Esophagus squamous epithelium (tissue), 5 donors: Measurements from ENCODE around the gene B3GNT2. TPM values are rescaled to one million over a fixed set of nuclear protein-coding genes. Genes with fewer than 3 reads are reported as not detected.

ENCODE experiments used
- DNase-seq: peaks from one replicate; lab custom pipeline; 2025; lab: John Stamatoyannopoulos, UW
- H3K27ac ChIP-seq, 4 donors: fragments of 200-600 bp; sonication (generic); one replicate each; pipeline ENCODE4 v1.5.1; 2016 to 2019; ENCODE audit warnings: mild to moderate bottlenecking in 1 of 4
- H3K27me3 ChIP-seq, 4 donors: fragments of 200-600 bp; sonication (generic); 1 replicate in 3 of 4; 2 replicates in 1 of 4; pipeline versions ENCODE4 v1.5.1 to v1.6.0; 2017 to 2021; ENCODE audit warnings: antibody characterized with exemption in 1 of 4
- H3K36me3 ChIP-seq, 3 donors: fragments of 200-600 bp; sonication (generic); one replicate each; pipeline ENCODE4 v1.5.1; 2016 to 2019
- H3K4me1 ChIP-seq, 3 donors: fragments of 200-600 bp; sonication (generic); one replicate each; pipeline ENCODE4 v1.5.1; 2017 to 2019
- H3K4me3 ChIP-seq, 4 donors: fragments of 200-600 bp; sonication (generic); 1 replicate in 3 of 4; 2 replicates in 1 of 4; pipeline ENCODE4 v1.5.1; 2016 to 2019; ENCODE audit warnings: mild to moderate bottlenecking in 2 of 4, moderate library complexity in 1 of 4
- H3K9me3 ChIP-seq, 3 donors: fragments of 200-600 bp; sonication (generic); one replicate each; pipeline ENCODE4 v1.5.1; 2016 to 2019
- POLR2A ChIP-seq, 4 donors: fragments of 450-650 bp; IDR thresholded peaks; one replicate each; pipeline ENCODE4 v1.6.1; 2017; ENCODE audit warnings: antibody characterized with exemption in 4 of 4, mild to moderate bottlenecking in 4 of 4, moderate library complexity in 3 of 4
- whole genome bisulfite sequencing, 2 donors: methylation state at CpG; one replicate each; pipeline ENCODE4 v1.1.5; 2018; 5-methylcytosine and 5-hydroxymethylcytosine counted together
- intact Hi-C: fragments of 100-400 bp; cut with DNase I; formaldehyde crosslinking; loops from one replicate; pipeline ENCODE4 v1.15.0; 2022
- total RNA-seq, 4 donors: library from RNA; depleted of rRNA; stranded (reverse); fragments of >200 nt; gene quantifications; one replicate each; pipeline ENCODE4 v1.1.0, GENCODE V29; 2016
- TF ChIP-seq, protein P1 (sequence below), 6 experiments: fragments of 450-650 bp in 4 of 6; fragments of 200-600 bp in 2 of 6; sonication (generic) in 2 of 6; IDR thresholded peaks; one replicate each; pipeline ENCODE4 v1.5.1; 2016 to 2019; ENCODE audit warnings: antibody characterized with exemption in 6 of 6, mild to moderate bottlenecking in 4 of 6, moderate library complexity in 4 of 6
- donor health status: DM: yes; HTN: yes; CAD: no.

B3GNT2 gene
- total RNA-seq, 4 donors from 2014 or later = 22.3 to 41.9 (median 33.5) TPM

DNA sequence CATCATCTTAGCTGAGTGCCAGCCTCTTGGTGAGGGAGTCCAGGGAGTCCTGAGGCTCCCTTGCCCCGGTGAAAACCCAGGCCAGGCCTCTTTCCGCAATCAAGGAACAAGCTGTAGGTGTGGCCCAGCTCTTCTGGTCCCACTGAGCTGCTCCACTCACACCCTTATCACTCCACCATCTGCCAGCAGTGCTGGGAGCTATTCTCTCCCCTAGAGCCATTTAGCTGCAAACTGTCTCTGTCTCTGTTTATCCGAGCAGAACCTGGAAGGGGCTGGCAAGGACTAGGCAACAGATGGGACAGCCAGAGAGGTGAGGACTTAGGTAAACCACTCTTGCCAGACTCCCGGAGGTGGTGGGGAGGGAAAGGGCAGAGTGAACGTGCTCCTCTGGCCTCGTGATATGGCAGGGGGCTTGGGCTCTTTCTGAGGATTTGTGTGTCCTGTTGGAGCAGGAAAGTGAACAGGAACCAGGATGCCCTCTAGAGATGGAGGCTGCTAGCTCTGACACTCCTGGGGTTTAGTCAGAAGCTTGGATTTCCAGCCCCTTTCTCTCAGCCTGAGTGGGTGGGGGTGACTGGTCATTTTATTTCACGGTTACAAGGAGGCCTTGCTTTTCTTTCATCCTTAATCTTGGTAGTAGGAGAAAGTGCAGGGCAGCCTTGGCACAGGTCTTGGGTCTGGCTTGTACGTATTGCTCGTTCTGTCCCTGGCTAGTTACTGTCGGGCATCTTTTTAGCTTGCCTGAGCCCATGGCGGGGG, 19.6 kb downstream of the B3GNT2 start:
- Histone ChIP-seq H3K36me3 (peaks cover 0 to 10% (median 0%) of the 10 kb centered on the region in 3 donors), H3K27ac (peak overlapping the region in 3 of 4 donors; percentile 33 to 74 (median 69)), H3K4me3 (no peak overlapping the region), H3K4me1 (peaks cover 31 to 75% (median 38%) of the 10 kb centered on the region in 3 donors), H3K9me3 (peaks cover 0 to 8% (median 0%) of the 10 kb centered on the region in 3 donors), H3K27me3 (no peaks in the 10 kb centered on the region)
- TF ChIP-seq, protein P1, sequence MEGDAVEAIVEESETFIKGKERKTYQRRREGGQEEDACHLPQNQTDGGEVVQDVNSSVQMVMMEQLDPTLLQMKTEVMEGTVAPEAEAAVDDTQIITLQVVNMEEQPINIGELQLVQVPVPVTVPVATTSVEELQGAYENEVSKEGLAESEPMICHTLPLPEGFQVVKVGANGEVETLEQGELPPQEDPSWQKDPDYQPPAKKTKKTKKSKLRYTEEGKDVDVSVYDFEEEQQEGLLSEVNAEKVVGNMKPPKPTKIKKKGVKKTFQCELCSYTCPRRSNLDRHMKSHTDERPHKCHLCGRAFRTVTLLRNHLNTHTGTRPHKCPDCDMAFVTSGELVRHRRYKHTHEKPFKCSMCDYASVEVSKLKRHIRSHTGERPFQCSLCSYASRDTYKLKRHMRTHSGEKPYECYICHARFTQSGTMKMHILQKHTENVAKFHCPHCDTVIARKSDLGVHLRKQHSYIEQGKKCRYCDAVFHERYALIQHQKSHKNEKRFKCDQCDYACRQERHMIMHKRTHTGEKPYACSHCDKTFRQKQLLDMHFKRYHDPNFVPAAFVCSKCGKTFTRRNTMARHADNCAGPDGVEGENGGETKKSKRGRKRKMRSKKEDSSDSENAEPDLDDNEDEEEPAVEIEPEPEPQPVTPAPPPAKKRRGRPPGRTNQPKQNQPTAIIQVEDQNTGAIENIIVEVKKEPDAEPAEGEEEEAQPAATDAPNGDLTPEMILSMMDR (IDR thresholded peaks at IDR 0.05) = no peak
- no peak for TF ChIP-seq POLR2A (IDR thresholded peaks at IDR 0.05)
- 81 to 82% methylated on average over 5 to 9 of the region's 11 CpGs for WGBS, 2 donors
- intact Hi-C loops = no loop called here
- DNase-seq = no peak

DNA sequence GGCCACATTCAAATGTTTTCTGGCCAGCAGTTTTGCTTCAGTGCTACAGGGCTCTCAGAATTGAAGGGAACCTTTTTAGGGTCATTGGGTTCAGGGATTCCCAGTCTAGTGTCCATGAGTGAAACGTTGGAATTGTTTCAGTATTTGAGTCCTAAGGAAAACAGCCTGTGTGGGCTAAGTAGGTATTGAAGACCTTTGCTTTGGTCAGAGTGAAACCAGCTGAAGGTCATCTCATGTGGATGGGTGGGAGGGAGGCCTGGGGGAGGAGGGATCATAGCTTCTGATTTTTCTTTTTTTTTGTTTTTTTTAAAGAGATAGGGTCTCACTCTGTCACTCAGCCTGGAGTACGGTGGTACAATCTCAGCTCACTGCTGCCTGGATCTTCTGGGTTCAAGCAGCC, 20.2 kb downstream of the B3GNT2 start:
- Histone ChIP-seq H3K27me3 (no peaks in the 10 kb centered on the region), H3K4me1 (peaks cover 31 to 81% (median 39%) of the 10 kb centered on the region in 3 donors), H3K36me3 (peaks cover 0 to 10% (median 0%) of the 10 kb centered on the region in 3 donors), H3K9me3 (peaks cover 0 to 8% (median 0%) of the 10 kb centered on the region in 3 donors), H3K4me3 (no peak overlapping the region), H3K27ac (peak overlapping the region in 3 of 4 donors; percentile 33 to 74 (median 69))
- intact Hi-C loops = no loop called here
- TF ChIP-seq, protein P1 (IDR thresholded peaks at IDR 0.05) = no peak
- TF ChIP-seq POLR2A (IDR thresholded peaks at IDR 0.05) = no peak
- 81 to 86% methylated on average over 1 to 2 of the region's 2 CpGs for WGBS, 2 donors
- no peak for DNase-seq

DNA sequence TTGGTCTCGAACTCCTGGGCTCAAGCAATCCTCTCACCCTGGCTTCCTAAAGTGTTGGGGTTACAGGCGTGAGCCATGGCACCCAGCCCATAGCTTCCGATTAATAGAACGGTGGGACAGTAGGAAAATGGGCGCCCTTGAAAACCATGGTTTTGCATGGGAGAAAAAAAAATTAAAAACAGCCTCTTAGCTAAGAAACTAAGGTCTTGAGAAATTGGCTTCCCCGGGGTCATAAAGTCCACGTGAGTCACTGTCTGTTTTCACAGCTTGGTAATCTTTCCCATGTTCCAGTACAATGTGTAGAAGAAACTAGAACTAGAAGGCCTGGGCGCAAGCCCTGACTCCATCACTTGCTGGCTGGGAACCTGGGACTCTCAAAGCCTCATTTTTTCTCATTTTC, 20.7 kb downstream of the B3GNT2 start:
- WGBS, 2 donors = 71 to 76% methylated on average over 8 of the region's 8 CpGs
- intact Hi-C loops = no loop called here
- Histone ChIP-seq H3K27ac (peak overlapping the region in 3 of 4 donors; percentile 47 to 74 (median 74)), H3K9me3 (peaks cover 0 to 6% (median 0%) of the 10 kb centered on the region in 3 donors), H3K36me3 (peaks cover 0 to 8% (median 0%) of the 10 kb centered on the region in 3 donors), H3K4me3 (no peak overlapping the region), H3K27me3 (no peaks in the 10 kb centered on the region), H3K4me1 (peaks cover 34 to 87% (median 42%) of the 10 kb centered on the region in 3 donors)
- DNase-seq = no peak
- TF ChIP-seq, protein P1 (IDR thresholded peaks at IDR 0.05) = no peak
- no peak for TF ChIP-seq POLR2A (IDR thresholded peaks at IDR 0.05)

DNA sequence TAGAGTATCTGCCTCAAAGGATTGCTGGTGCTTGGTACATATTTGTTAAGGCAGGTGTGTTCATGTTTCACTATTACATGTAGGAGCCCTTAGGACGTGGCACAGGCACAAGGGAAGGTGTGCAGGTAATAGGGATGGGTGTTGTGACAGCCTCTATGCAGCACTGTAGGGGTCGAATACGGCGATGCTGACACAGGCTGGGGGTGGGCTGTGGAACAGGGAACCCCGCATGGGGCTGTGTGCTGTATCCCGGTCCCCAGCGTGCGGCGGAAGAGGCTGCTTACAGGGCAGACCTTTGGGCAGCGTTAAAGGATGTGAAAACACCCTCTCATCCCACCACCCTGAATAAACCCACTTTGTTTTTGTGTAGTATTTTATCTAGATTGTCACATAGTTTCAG, 21.5 kb downstream of the B3GNT2 start:
- TF ChIP-seq, protein P1 (IDR thresholded peaks at IDR 0.05) = no peak
- no peak for TF ChIP-seq POLR2A (IDR thresholded peaks at IDR 0.05)
- H3K4me1 ChIP-seq = peaks cover 35 to 88% (median 42%) of the 10 kb centered on the region in 3 donors
- no peak overlapping the region for H3K4me3 ChIP-seq
- peak overlapping the region in 3 of 4 donors; percentile 47 to 74 (median 74) for H3K27ac ChIP-seq
- peaks cover 0 to 3% (median 0%) of the 10 kb centered on the region in 3 donors for H3K36me3 ChIP-seq
- H3K9me3 ChIP-seq = no peaks in the 10 kb centered on the region
- intact Hi-C loops = no loop called here
- H3K27me3 ChIP-seq = no peaks in the 10 kb centered on the region
- DNase-seq = no peak
- 84 to 90% methylated on average over 8 to 10 of the region's 10 CpGs for WGBS, 2 donors

DNA sequence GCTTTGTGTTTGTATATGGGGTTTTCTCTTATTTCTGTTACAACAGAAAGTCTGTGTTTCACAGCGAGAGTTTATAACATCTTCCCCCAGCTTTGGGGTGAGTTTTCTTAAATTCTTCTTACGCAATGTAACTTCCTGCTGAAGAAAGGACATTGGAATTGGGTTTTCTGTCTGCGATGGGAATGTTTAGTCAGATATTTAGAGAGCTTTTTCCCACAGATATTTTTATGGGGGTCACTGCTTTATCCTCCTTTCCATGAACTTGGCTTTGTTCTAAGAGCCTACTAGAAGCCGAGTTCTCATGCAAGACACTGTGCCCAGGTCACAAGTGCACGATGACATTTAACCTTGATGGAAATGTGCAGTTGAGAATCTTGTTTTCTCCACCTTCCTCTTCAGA, 22.1 kb downstream of the B3GNT2 start:
- intact Hi-C loops = no loop called here
- Histone ChIP-seq H3K4me1 (peaks cover 35 to 88% (median 41%) of the 10 kb centered on the region in 3 donors), H3K36me3 (peaks cover 0 to 8% (median 0%) of the 10 kb centered on the region in 3 donors), H3K27me3 (no peaks in the 10 kb centered on the region), H3K27ac (peak overlapping the region in 2 of 4 donors; percentile 53 to 74), H3K4me3 (no peak overlapping the region), H3K9me3 (no peaks in the 10 kb centered on the region)
- no peak for DNase-seq
- 70 to 73% methylated on average over 5 of the region's 5 CpGs for WGBS, 2 donors
- TF ChIP-seq, protein P1 (IDR thresholded peaks at IDR 0.05) = no peak
- TF ChIP-seq POLR2A (IDR thresholded peaks at IDR 0.05) = no peak
